Fibroblast of pulmonary artery (primary cell): Measurements from ENCODE around the gene KRTAP5-7.

Experiments used
- DNase-seq: peaks from one replicate; pipeline ENCODE4 v3.0.0-alpha.2; 2010; ENCODE audit warnings: low read depth
- H3K4me3 ChIP-seq: replicated peaks from 2 replicates; pipeline ENCODE4 v1.5.1; 2011; ENCODE audit warnings: low read depth, mild to moderate bottlenecking, control low read depth, low read length, moderate library complexity
- CTCF ChIP-seq: IDR thresholded peaks from 2 replicates; pipeline ENCODE4 v1.5.1; 2011; ENCODE audit warnings: mild to moderate bottlenecking, control low read depth, low read length, inconsistent platforms; ENCODE audit errors: missing control alignments

The KRTAP5-7 gene

GRCh38 chr11:71489311-71490043 is 37.6 kb upstream of the KRTAP5-7 start:
- no peak overlapping the region for H3K4me3 ChIP-seq
- peak; percentile 62 for DNase-seq
- no peak for TF ChIP-seq CTCF

- H3K4me3 ChIP-seq, result no peak overlapping the region
- TF ChIP-seq CTCF, result no peak
- no peak for DNase-seq
Measured at GRCh38 chr11:71490044-71490730, 36.9 kb upstream of the KRTAP5-7 start.

- no peak for DNase-seq
- no peak overlapping the region for H3K4me3 ChIP-seq
- TF ChIP-seq CTCF, result no peak
Measured at GRCh38 chr11:71490731-71491390, 36.2 kb upstream of the KRTAP5-7 start.

- TF ChIP-seq CTCF, result no peak
- DNase-seq, result no peak
- H3K4me3 ChIP-seq, result no peak overlapping the region
Measured at GRCh38 chr11:71491531-71491930, 35.5 kb upstream of the KRTAP5-7 start.

- no peak overlapping the region for H3K4me3 ChIP-seq
- no peak for TF ChIP-seq CTCF
- no peak for DNase-seq
Measured at GRCh38 chr11:71491940-71492339, 35.1 kb upstream of the KRTAP5-7 start.

- TF ChIP-seq CTCF, result no peak
- no peak overlapping the region for H3K4me3 ChIP-seq
- DNase-seq, result no peak
Measured at GRCh38 chr11:71495286-71496230, 31.5 kb upstream of the KRTAP5-7 start.
